ENCODE data around the gene MMGT1.
"Not testable (repeated sequence)": the region's sequence is repeated elsewhere in the genome, so short reads cannot be mapped to it uniquely, and the experiment has no call there.

Gene MMGT1

DNA sequence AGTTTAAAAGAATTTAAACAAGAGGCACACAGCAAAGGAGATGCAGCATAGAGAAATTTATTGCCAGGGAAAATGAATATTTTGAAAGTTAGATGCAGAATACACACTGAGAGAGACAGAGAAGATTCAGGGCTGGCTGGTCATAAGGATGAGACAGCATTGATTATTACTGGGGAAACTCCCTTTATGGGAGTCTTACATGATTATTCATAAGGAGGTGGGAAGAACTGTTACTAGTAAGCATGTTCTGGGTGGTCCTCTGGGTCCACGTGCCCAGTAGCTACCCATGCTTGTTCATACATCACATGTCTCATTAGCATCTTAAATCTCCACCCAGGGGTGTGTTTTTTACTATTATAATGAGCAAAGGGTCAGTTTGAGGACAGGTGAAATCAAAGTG, 53.3 kb downstream of the MMGT1 start:
- DNase-seq = not testable (repeated sequence)

DNA sequence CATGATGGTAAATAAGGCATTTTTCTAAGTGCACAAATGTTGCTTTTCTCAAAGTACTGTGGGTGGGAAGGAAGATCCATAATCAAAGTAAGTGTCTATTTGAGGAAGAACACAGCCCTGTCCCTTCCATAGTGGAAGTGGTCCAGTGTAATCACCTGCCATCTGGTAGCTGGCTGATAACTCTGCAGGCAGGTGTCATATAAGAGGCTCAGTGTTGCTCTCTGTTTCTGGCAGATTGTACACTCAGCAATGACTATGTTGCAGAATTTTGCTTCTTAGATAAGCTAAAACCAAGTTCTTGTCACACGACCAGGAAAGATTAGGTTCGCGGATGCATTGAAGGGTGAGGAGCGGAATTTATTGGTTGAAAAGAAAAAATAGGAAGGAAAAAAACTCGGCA, 59.4 kb downstream of the MMGT1 start:
- no peak for DNase-seq

Data from NCI-H526 (cell line).